ENCODE data around the gene GID8. TPM values are rescaled to one million over a fixed set of nuclear protein-coding genes. Genes with fewer than 3 reads are reported as not detected.

Gene GID8
- total RNA-seq, 1 experiment from 2014 or later: 40.2 TPM

DNA sequence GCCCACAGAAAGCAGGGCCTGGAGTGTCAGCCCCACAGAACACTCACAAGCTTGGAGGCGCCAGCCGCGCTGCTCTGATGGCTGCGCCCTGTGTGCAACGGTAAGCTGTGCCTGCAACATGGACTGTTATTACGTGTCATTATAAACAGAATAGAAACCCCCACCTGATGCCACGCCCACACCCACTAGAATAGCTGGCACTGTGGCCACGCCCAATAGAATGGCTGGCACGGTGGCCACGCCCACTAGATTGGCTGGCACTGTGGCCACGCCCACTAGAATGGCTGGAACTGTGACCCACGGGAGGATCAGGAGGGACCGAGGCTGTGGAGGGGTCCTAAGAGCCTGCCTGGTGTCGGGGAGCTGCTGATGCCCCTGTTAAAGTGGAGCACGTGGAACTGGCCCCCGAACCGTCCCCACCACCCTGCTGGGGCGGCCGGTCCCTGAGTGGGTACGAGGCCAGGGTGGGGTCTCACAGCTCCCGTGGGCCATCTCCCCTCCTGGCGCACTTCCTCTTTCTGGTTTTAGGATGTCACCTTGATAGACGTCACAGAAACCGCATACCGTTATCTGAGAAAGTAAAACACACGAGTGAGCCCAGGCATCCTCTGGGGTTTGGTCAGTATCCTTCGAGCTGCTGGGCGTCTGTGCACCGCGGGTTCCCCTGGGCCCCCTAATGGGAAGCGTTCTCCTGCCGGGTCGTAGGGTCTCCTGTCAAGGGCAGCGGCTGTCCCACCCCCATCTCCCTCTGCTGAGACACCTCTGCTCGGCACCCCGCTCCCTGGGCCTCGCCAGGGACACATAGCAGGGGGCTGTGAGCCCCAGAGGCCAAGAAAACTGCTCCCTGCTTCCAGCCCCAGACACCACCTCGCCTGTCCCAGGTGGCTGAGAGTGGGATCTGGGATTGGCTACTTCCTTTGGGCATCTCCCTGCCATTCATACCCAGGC is 39.9 kb downstream of the GID8 start:
- no peaks in the 10 kb centered on the region for H3K9me3 ChIP-seq (ENCODE audit: low read depth, low read length, poor library complexity, severe bottlenecking)
- no peaks in the 10 kb centered on the region for H3K36me3 ChIP-seq (ENCODE audit: insufficient read depth, low read length, poor library complexity, severe bottlenecking)
- intact Hi-C loops (cut with micrococcal nuclease; ENCODE audit: unreplicated experiment): no loop called here
- no peak overlapping the region for H3K27ac ChIP-seq (ENCODE audit: low read depth, low read length, poor library complexity, severe bottlenecking)
- no peak overlapping the region for H3K4me3 ChIP-seq (ENCODE audit: low read depth, low read length, poor library complexity, severe bottlenecking)
- peaks cover 16% of the 10 kb centered on the region for H3K4me1 ChIP-seq (ENCODE audit: insufficient read depth, low read length, poor library complexity, severe bottlenecking)
- TF ChIP-seq, protein P1, sequence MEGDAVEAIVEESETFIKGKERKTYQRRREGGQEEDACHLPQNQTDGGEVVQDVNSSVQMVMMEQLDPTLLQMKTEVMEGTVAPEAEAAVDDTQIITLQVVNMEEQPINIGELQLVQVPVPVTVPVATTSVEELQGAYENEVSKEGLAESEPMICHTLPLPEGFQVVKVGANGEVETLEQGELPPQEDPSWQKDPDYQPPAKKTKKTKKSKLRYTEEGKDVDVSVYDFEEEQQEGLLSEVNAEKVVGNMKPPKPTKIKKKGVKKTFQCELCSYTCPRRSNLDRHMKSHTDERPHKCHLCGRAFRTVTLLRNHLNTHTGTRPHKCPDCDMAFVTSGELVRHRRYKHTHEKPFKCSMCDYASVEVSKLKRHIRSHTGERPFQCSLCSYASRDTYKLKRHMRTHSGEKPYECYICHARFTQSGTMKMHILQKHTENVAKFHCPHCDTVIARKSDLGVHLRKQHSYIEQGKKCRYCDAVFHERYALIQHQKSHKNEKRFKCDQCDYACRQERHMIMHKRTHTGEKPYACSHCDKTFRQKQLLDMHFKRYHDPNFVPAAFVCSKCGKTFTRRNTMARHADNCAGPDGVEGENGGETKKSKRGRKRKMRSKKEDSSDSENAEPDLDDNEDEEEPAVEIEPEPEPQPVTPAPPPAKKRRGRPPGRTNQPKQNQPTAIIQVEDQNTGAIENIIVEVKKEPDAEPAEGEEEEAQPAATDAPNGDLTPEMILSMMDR (conservative IDR thresholded peaks at IDR 0.05; ENCODE audit: low read depth, low read length): no peak
- TF ChIP-seq EZH2 (IDR thresholded peaks at IDR 0.05; ENCODE audit: borderline replicate concordance, low read depth, low read length, poor library complexity, severe bottlenecking): no peak
- ChIA-PET POLR2A (ENCODE audit: low non-redundant PET) (no interaction called here), CTCF (interaction anchor here (0.6 kb wide), 1 partner anchor 26 kb away, joined by 4 read pairs; no protein-coding TSS in a partner anchor)
- DNase-seq (ENCODE audit: low spot score): peak; percentile 44
- BruUV-seq (replicated peaks): no TSS peak
- peaks cover 60% of the 10 kb centered on the region for H3K27me3 ChIP-seq (replicated peaks; ENCODE audit: insufficient read depth, low read depth, low read length, poor library complexity)

- no peak overlapping the region for H3K4me3 ChIP-seq (ENCODE audit: low read depth, low read length, poor library complexity, severe bottlenecking)
- no peak overlapping the region for H3K27ac ChIP-seq (ENCODE audit: low read depth, low read length, poor library complexity, severe bottlenecking)
- peaks cover 53% of the 10 kb centered on the region for H3K27me3 ChIP-seq (replicated peaks; ENCODE audit: insufficient read depth, low read depth, low read length, poor library complexity)
- no TSS peak for BruUV-seq (replicated peaks)
- no peaks in the 10 kb centered on the region for H3K36me3 ChIP-seq (ENCODE audit: insufficient read depth, low read length, poor library complexity, severe bottlenecking)
- H3K4me1 ChIP-seq (ENCODE audit: insufficient read depth, low read length, poor library complexity, severe bottlenecking): peaks cover 16% of the 10 kb centered on the region
- ChIA-PET POLR2A (ENCODE audit: low non-redundant PET) (no interaction called here), CTCF (no interaction called here)
- no peak for DNase-seq (ENCODE audit: low spot score)
- intact Hi-C loops (cut with micrococcal nuclease; ENCODE audit: unreplicated experiment): no loop called here
- no peak for TF ChIP-seq EZH2 (IDR thresholded peaks at IDR 0.05; ENCODE audit: borderline replicate concordance, low read depth, low read length, poor library complexity, severe bottlenecking)
- TF ChIP-seq, protein P1 (conservative IDR thresholded peaks at IDR 0.05; ENCODE audit: low read depth, low read length): no peak
- H3K9me3 ChIP-seq (ENCODE audit: low read depth, low read length, poor library complexity, severe bottlenecking): no peaks in the 10 kb centered on the region
These were observed 40.6 kb downstream of the GID8 start for GRCh38 chr20:62978561-62978943.

DNA sequence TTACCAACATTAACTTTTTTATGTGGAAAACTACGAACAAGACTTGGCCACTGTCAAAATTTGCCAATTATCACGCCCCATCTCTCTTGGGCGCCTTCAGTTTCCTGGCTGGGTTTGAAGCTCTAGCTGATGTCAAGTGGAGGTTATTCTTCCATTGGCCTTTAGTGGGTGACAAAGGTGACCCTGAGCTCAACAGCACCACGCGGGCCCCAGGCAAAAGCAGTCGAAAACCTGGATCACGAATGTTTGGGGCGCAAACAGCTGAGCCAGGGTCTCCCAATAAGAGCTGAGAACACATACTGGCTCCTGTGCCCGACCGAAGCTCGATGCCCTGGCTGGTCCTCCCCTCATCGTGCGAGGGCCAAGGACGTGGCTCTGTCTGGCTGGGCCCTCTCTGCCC is 41.4 kb downstream of the GID8 start:
- DNase-seq (ENCODE audit: low spot score): no peak
- H3K36me3 ChIP-seq (ENCODE audit: insufficient read depth, low read length, poor library complexity, severe bottlenecking): no peaks in the 10 kb centered on the region
- ChIA-PET CTCF (no interaction called here), POLR2A (ENCODE audit: low non-redundant PET) (no interaction called here)
- peaks cover 16% of the 10 kb centered on the region for H3K4me1 ChIP-seq (ENCODE audit: insufficient read depth, low read length, poor library complexity, severe bottlenecking)
- H3K27ac ChIP-seq (ENCODE audit: low read depth, low read length, poor library complexity, severe bottlenecking): no peak overlapping the region
- H3K9me3 ChIP-seq (ENCODE audit: low read depth, low read length, poor library complexity, severe bottlenecking): no peaks in the 10 kb centered on the region
- H3K4me3 ChIP-seq (ENCODE audit: low read depth, low read length, poor library complexity, severe bottlenecking): no peak overlapping the region
- intact Hi-C loops (cut with micrococcal nuclease; ENCODE audit: unreplicated experiment): no loop called here
- TF ChIP-seq, protein P1 (conservative IDR thresholded peaks at IDR 0.05; ENCODE audit: low read depth, low read length): no peak
- TF ChIP-seq EZH2 (IDR thresholded peaks at IDR 0.05; ENCODE audit: borderline replicate concordance, low read depth, low read length, poor library complexity, severe bottlenecking): no peak
- BruUV-seq (replicated peaks): no TSS peak
- peaks cover 46% of the 10 kb centered on the region for H3K27me3 ChIP-seq (replicated peaks; ENCODE audit: insufficient read depth, low read depth, low read length, poor library complexity)

Data from A673 (cell line).